Vagina (tissue), 2 donors: ENCODE measurements around the gene SMG7. TPM values are rescaled to one million over a fixed set of nuclear protein-coding genes. Genes with fewer than 3 reads are reported as not detected.

Source experiments
- DNase-seq, 2 donors: peaks; one replicate each; pipeline ENCODE4 v3.0.0-alpha.2; 2017; ENCODE audit errors: extremely low spot score in 2 of 2
- H3K27ac ChIP-seq: fragments of 200-600 bp; sonication (generic); one replicate; pipeline ENCODE4 v1.5.1; 2019
- H3K27me3 ChIP-seq: fragments of 200-600 bp; sonication (generic); one replicate; pipeline ENCODE4 v1.5.1; 2019
- H3K36me3 ChIP-seq, 2 donors: fragments of 200-600 bp; sonication (generic); one replicate each; pipeline ENCODE4 v1.5.1; 2017 to 2019
- H3K4me1 ChIP-seq: fragments of 200-600 bp; sonication (generic); one replicate; pipeline ENCODE4 v1.5.1; 2019
- H3K4me3 ChIP-seq, 2 donors: fragments of 200-600 bp; sonication (generic); 1 replicate in 1 of 2; 2 replicates in 1 of 2; pipeline ENCODE4 v1.5.1; 2016 to 2019
- H3K9me3 ChIP-seq: fragments of 200-600 bp; sonication (generic); one replicate; pipeline ENCODE4 v1.5.1; 2019
- POLR2A ChIP-seq, 2 donors: fragments of 450-650 bp; IDR thresholded peaks; one replicate each; pipeline ENCODE4 v1.6.1; 2017; ENCODE audit warnings: antibody characterized with exemption in 2 of 2, mild to moderate bottlenecking in 2 of 2, moderate library complexity in 2 of 2
- POLR2AphosphoS5 ChIP-seq, 2 donors: sonication (generic); formaldehyde crosslinking; IDR thresholded peaks; one replicate each; pipeline ENCODE4 v1.9.0; 2017; ENCODE audit warnings: antibody characterized with exemption in 2 of 2, mild to moderate bottlenecking in 2 of 2, low read depth in 1 of 2; ENCODE audit not compliant: insufficient read depth in 1 of 2
- intact Hi-C: fragments of 100-400 bp; cut with DNase I; formaldehyde crosslinking; loops from one replicate; pipeline ENCODE4 v1.15.1; 2023
- total RNA-seq: library from RNA; depleted of rRNA; stranded (reverse); fragments of >200 nt; gene quantifications from one replicate; pipeline ENCODE4 v1.2.3, GENCODE V29; 2016
- TF ChIP-seq, protein P1 (sequence below), 3 experiments: fragments of 450-650 bp in 2 of 3; fragments of 200-600 bp in 1 of 3; sonication (generic) in 1 of 3; IDR thresholded peaks; one replicate each; pipeline ENCODE4 v1.5.1; 2017 to 2019; ENCODE audit warnings: antibody characterized with exemption in 3 of 3, mild to moderate bottlenecking in 2 of 3, moderate library complexity in 2 of 3

SMG7 gene
- total RNA-seq, 1 donor from 2014 or later: 48.9 TPM

DNA sequence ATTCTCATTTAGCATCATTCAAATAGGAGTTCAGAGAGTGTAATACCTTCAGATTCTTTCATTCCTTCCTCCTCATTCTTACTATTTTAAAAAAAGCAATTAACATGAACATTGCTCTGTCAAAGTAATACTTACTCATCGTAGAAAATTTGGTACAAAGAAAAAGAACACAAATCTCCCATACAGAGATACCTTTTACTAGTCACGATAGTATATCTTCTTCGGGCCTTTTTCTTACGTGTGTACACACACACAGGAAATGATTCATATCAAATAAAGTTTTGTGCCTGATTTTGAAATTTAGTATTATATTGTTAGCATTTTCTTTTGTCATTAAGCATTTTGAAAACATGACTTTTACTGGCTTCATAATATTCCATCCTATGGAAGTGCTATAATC, 65.1 kb downstream of the SMG7 start:
- H3K36me3 ChIP-seq: peaks cover 0 to 70% of the 10 kb centered on the region in 2 donors
- no peaks in the 10 kb centered on the region for H3K4me1 ChIP-seq
- intact Hi-C loops: loop anchor here (10.0 kb wide), 1 partner anchor 63 kb away; the partner anchor contains the start of gene SMG7
- no peak for DNase-seq
- H3K27ac ChIP-seq: no peak overlapping the region
- TF ChIP-seq POLR2AphosphoS5 (IDR thresholded peaks at IDR 0.05; ENCODE audit: insufficient read depth in 1 of 2, low read depth in 1 of 2) (no peak), POLR2A (IDR thresholded peaks at IDR 0.05) (no peak)
- TF ChIP-seq, protein P1, sequence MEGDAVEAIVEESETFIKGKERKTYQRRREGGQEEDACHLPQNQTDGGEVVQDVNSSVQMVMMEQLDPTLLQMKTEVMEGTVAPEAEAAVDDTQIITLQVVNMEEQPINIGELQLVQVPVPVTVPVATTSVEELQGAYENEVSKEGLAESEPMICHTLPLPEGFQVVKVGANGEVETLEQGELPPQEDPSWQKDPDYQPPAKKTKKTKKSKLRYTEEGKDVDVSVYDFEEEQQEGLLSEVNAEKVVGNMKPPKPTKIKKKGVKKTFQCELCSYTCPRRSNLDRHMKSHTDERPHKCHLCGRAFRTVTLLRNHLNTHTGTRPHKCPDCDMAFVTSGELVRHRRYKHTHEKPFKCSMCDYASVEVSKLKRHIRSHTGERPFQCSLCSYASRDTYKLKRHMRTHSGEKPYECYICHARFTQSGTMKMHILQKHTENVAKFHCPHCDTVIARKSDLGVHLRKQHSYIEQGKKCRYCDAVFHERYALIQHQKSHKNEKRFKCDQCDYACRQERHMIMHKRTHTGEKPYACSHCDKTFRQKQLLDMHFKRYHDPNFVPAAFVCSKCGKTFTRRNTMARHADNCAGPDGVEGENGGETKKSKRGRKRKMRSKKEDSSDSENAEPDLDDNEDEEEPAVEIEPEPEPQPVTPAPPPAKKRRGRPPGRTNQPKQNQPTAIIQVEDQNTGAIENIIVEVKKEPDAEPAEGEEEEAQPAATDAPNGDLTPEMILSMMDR (IDR thresholded peaks at IDR 0.05): no peak
- H3K9me3 ChIP-seq: no peaks in the 10 kb centered on the region
- no peak overlapping the region for H3K4me3 ChIP-seq
- H3K27me3 ChIP-seq: no peaks in the 10 kb centered on the region

DNA sequence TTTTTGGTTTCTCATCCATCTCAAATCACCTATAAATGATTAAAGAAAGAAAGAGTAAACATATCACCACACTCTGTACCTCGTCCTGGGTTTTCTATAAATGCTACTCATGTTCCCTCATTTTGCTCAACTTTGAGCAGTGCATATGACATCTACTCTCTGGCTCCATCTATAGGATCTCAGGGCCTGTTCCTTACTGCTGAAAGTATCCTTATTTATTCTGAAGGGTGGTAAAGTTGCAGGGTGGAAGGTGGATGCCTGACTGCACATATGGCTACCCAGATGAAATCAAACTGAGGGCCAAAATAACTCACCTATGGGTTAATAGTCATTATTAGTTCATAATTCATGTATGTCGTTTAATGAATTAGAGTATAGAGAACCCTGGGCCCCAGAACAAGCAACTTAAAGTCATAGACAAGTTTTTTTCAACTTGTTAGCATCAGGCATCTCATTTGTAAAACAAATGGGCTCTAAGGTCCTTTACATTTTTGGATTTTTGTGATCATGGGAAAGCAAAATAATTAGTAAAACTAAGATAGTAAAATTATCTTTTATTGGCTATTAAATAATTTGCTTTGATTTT, 71.4 kb downstream of the SMG7 start:
- H3K27me3 ChIP-seq: no peaks in the 10 kb centered on the region
- intact Hi-C loops: no loop called here
- no peak overlapping the region for H3K27ac ChIP-seq
- TF ChIP-seq, protein P1 (IDR thresholded peaks at IDR 0.05): peak in 2 of 3 experiments; percentile 23 to 25
- no peak for TF ChIP-seq POLR2A (IDR thresholded peaks at IDR 0.05)
- H3K36me3 ChIP-seq: peaks cover 7 to 75% of the 10 kb centered on the region in 2 donors
- no peak for DNase-seq
- H3K9me3 ChIP-seq: no peaks in the 10 kb centered on the region
- H3K4me3 ChIP-seq: no peak overlapping the region
- H3K4me1 ChIP-seq: no peaks in the 10 kb centered on the region

DNA sequence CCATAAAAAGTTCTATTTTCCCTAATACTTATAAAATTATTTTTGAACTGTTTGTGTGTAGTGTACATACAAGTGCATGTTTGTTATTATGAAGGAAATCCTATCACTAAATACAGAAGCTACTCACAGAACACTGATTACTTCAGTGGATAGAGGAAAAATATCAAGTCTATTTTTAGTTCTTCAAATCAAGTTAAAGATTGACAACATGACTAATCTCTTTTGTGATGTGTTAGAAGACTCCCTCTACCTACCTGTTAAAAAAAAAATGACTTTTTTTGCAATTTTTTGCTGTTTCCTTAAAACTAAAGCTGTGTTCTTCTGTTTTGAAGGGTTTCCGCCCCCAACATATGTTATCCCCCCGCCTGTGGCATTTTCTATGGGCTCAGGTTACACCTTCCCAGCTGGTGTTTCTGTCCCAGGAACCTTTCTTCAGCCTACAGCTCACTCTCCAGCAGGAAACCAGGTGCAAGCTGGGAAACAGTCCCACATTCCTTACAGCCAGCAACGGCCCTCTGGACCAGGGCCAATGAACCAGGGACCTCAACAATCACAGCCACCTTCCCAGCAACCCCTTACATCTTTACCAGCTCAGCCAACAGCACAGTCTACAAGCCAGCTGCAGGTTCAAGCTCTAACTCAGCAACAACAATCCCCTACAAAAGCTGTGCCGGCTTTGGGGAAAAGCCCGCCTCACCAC, 72.4 kb downstream of the SMG7 start:
- intact Hi-C loops: loop anchor here (5.0 kb wide), 1 partner anchor 708 kb away; no protein-coding TSS in a partner anchor
- H3K36me3 ChIP-seq: peaks cover 7 to 75% of the 10 kb centered on the region in 2 donors

DNA sequence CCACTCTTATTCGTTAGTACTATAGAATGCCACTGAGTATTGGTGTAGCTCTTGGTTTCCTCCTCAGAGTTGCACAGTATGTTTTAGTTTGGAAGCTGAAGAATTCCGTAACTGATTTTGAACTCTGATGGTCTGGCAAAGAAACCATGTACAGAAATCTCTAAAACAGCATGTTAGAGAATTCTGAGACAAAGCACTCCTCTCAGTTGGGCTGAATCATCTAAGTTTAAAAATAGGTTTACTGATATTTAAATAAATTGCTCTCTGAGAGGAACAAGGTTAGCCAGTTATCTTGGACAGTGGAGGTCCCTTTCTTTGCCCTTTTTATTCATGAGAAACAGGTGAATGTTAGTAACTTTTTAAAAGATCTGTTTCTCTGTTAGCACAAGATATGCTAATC, 74.1 kb downstream of the SMG7 start:
- intact Hi-C loops: loop anchor here (5.0 kb wide), 1 partner anchor 706 kb away; no protein-coding TSS in a partner anchor
- Histone ChIP-seq H3K27ac (no peak overlapping the region), H3K9me3 (no peaks in the 10 kb centered on the region), H3K4me3 (no peak overlapping the region), H3K27me3 (no peaks in the 10 kb centered on the region), H3K36me3 (peaks cover 7 to 75% of the 10 kb centered on the region in 2 donors), H3K4me1 (no peaks in the 10 kb centered on the region)
- no peak for DNase-seq
- no peak for TF ChIP-seq POLR2AphosphoS5 (IDR thresholded peaks at IDR 0.05; ENCODE audit: insufficient read depth in 1 of 2, low read depth in 1 of 2)
- TF ChIP-seq POLR2A (IDR thresholded peaks at IDR 0.05): no peak
- TF ChIP-seq, protein P1 (IDR thresholded peaks at IDR 0.05): no peak

More for the DNA sequence above, 72.4 kb downstream of the SMG7 start:
- TF ChIP-seq POLR2A (IDR thresholded peaks at IDR 0.05): no peak
- TF ChIP-seq POLR2AphosphoS5 (IDR thresholded peaks at IDR 0.05; ENCODE audit: insufficient read depth in 1 of 2, low read depth in 1 of 2): no peak
- TF ChIP-seq, protein P1 (IDR thresholded peaks at IDR 0.05): no peak
- H3K9me3 ChIP-seq: no peaks in the 10 kb centered on the region
- no peaks in the 10 kb centered on the region for H3K27me3 ChIP-seq
- no peak for DNase-seq
- no peak overlapping the region for H3K27ac ChIP-seq
- no peak overlapping the region for H3K4me3 ChIP-seq
- no peaks in the 10 kb centered on the region for H3K4me1 ChIP-seq

DNA sequence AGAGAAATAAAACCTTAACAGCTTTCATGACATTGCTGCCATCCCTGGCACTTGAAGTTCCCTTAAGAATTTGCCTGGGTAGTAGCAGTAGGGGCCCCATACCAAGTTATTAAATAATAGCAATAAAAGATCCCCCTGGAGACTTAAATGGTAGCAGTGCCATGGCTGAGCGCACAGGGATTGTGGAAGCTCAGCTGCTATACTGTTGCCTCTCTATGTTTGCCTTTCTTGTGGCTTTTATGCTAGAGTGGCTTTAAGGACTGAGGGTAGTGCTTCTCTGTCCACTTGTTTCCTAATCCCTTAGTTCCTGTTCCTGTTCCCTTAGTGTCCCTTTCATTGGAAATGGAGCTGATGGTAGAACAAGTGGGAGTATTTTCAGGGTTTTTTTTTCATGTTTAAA, 75.8 kb downstream of the SMG7 start:
- Histone ChIP-seq H3K36me3 (peaks cover 7 to 76% of the 10 kb centered on the region in 2 donors), H3K27ac (no peak overlapping the region), H3K4me1 (no peaks in the 10 kb centered on the region), H3K27me3 (no peaks in the 10 kb centered on the region), H3K4me3 (no peak overlapping the region), H3K9me3 (no peaks in the 10 kb centered on the region)
- no peak for DNase-seq
- TF ChIP-seq, protein P1 (IDR thresholded peaks at IDR 0.05): no peak
- TF ChIP-seq POLR2A (IDR thresholded peaks at IDR 0.05): no peak
- TF ChIP-seq POLR2AphosphoS5 (IDR thresholded peaks at IDR 0.05; ENCODE audit: insufficient read depth in 1 of 2, low read depth in 1 of 2): no peak
- intact Hi-C loops: loop anchor here (5.0 kb wide), 1 partner anchor 704 kb away; no protein-coding TSS in a partner anchor
